ENCODE measurements around the gene DENND1A.

DNA sequence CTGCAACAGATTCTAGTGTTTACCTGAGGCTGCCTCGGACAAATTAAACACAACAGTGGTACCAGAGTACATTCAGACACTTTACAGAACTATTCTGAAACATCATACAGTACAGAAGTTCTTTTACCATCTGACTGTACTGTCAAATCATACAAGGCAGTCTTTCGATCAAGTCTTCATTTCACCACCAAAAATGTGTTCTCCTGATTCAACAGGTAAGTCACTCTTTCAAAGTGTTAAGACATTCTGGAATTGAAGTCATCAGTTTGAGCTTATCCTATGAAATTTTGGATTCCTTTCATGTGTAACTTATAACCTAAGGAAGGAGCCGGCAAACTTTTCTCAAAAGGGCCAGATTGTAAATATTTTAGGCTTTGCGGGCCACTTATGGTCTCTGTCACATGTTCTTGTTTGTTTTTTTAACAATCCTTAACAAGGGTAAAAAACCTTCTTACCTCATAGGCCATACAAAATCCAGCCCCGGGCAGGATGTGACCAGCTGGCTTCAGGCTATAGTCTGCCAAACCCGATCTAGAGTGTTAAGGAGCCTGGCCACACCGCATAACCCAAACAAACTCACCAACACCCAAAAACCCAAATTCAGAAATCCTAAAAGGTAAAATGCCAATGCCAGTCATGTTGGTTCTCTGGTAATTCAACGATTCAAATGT lies 151.6 kb downstream of the DENND1A start:
- TF ChIP-seq, protein P1, sequence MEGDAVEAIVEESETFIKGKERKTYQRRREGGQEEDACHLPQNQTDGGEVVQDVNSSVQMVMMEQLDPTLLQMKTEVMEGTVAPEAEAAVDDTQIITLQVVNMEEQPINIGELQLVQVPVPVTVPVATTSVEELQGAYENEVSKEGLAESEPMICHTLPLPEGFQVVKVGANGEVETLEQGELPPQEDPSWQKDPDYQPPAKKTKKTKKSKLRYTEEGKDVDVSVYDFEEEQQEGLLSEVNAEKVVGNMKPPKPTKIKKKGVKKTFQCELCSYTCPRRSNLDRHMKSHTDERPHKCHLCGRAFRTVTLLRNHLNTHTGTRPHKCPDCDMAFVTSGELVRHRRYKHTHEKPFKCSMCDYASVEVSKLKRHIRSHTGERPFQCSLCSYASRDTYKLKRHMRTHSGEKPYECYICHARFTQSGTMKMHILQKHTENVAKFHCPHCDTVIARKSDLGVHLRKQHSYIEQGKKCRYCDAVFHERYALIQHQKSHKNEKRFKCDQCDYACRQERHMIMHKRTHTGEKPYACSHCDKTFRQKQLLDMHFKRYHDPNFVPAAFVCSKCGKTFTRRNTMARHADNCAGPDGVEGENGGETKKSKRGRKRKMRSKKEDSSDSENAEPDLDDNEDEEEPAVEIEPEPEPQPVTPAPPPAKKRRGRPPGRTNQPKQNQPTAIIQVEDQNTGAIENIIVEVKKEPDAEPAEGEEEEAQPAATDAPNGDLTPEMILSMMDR (IDR thresholded peaks at IDR 0.05): no peak
- no peak for TF ChIP-seq POLR2AphosphoS5 (IDR thresholded peaks at IDR 0.05; ENCODE audit: low read depth, low read length)
